ENCODE measurements around the gene FCER1G. TPM values are rescaled to one million over a fixed set of nuclear protein-coding genes. Genes with fewer than 3 reads are reported as not detected.
"Not testable (repeated sequence)": the region's sequence is repeated elsewhere in the genome, so short reads cannot be mapped to it uniquely, and the experiment has no call there.

The FCER1G gene
- total RNA-seq, 2 experiments from 2014 or later: 18.9 to 22.1 TPM

DNA sequence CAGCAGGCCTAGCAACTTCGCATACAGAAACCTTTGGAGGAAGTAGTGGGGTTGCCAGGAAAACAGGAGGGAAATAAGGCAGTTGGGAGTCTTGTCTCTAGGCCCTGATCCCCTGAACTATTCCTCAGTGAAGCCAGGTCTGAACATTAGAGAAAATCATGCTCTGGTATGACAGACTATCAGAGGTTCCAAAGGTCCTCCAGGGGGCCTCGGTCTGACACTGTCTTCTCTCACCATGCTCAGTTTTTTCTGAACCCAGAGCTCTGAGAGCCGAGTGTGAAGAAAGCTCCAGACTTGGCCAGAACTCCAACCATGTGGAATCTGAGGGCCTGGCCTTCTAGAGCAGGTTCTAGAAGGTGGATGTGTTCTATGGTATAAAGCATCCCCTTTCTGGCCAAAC lies 14.8 kb downstream of the FCER1G start:
- H3K4me1 Mint-ChIP-seq: peaks cover 24% of the 10 kb centered on the region
- no peak for ATAC-seq (ENCODE audit: low read depth)
- H3K27me3 Mint-ChIP-seq: no peaks in the 10 kb centered on the region
- no peak for DNase-seq
- no peak overlapping the region for H3K4me3 Mint-ChIP-seq
- H3K9me3 Mint-ChIP-seq: no peaks in the 10 kb centered on the region
- no peak overlapping the region for H3K27ac Mint-ChIP-seq
- H3K36me3 Mint-ChIP-seq: peaks cover 3% of the 10 kb centered on the region
- POLR2A ChIA-PET: interaction anchor here (0.9 to 1.3 kb wide), 3 partner anchors 28 to 76 kb away, joined by 3 to 4 read pairs (median 4); partner anchors contain the start of gene NDUFS2

GRCh38 chr1:161230762-161231161 lies 15.7 kb downstream of the FCER1G start:
- ATAC-seq (ENCODE audit: low read depth) (no peak), DNase-seq (no peak)
- POLR2A ChIA-PET: interaction anchor here (0.7 to 1.1 kb wide), 5 partner anchors 12 to 75 kb away, joined by 3 to 4 read pairs (median 3); partner anchors contain the start of gene NDUFS2
- no peak overlapping the region for H3K4me3 Mint-ChIP-seq
- peaks cover 19% of the 10 kb centered on the region for H3K4me1 Mint-ChIP-seq
- H3K9me3 Mint-ChIP-seq: no peaks in the 10 kb centered on the region
- no peaks in the 10 kb centered on the region for H3K27me3 Mint-ChIP-seq
- peaks cover 3% of the 10 kb centered on the region for H3K36me3 Mint-ChIP-seq
- no peak overlapping the region for H3K27ac Mint-ChIP-seq

GRCh38 chr1:161233102-161233501 lies 18.0 kb downstream of the FCER1G start:
- Mint-ChIP-seq H3K36me3 (peaks cover 3% of the 10 kb centered on the region), H3K9me3 (no peaks in the 10 kb centered on the region), H3K4me3 (no peak overlapping the region), H3K27ac (no peak overlapping the region), H3K27me3 (no peaks in the 10 kb centered on the region), H3K4me1 (peaks cover 3% of the 10 kb centered on the region)
- DNase-seq: no peak
- POLR2A ChIA-PET: interaction anchor here (0.6 kb wide), 1 partner anchor 840 kb away, joined by 3 read pairs; no protein-coding TSS in a partner anchor
- ATAC-seq (ENCODE audit: low read depth): no peak

DNA sequence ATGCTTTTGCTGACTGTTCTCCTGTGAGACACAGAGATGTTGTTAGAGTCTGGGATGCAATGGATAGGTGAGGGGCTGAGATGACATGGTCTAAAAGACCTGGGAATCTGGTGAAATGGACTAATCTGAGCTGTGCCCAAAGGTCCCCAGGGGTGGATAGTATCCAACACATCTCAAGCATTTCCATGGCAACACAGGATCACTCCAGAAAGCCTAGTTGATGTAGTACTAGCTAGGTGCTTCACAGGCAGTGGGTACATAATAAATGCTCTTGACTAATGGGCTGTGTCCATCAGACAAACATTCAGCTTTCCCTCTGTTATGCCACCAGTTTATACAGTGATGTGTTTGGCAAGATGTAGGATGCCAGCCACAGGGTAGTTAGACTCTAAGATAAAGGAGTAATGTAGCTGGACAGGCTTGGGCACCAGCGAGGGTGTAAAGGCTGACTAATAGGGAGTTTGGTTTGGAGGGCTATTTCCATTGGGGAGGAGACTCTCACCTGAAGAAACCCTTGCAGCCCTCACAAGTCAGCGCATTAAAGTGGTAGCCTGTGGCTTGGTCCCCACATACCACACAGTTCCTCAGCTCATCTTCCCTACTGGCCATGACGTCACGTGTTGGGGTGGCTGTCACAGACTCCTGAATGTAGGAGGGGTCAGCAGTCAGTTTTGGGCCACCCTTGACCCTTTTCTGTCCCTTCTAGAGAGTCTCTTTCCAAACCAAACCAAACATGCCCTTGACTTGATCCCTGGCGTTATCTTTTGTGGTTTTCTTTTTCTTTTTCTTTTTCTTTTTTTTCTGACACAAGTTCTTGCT lies 21.1 kb downstream of the FCER1G start:
- POLR2A ChIA-PET: interaction anchor here (0.6 kb wide), 2 partner anchors 11 to 145 kb away, joined by 5 to 6 read pairs; no protein-coding TSS in a partner anchor
- H3K4me1 Mint-ChIP-seq: no peaks in the 10 kb centered on the region
- DNase-seq (no peak), ATAC-seq (ENCODE audit: low read depth) (no peak)
- peaks cover 7% of the 10 kb centered on the region for H3K27me3 Mint-ChIP-seq
- no peak overlapping the region for H3K27ac Mint-ChIP-seq
- H3K4me3 Mint-ChIP-seq: no peak overlapping the region
- no peaks in the 10 kb centered on the region for H3K36me3 Mint-ChIP-seq
- no peaks in the 10 kb centered on the region for H3K9me3 Mint-ChIP-seq

DNA sequence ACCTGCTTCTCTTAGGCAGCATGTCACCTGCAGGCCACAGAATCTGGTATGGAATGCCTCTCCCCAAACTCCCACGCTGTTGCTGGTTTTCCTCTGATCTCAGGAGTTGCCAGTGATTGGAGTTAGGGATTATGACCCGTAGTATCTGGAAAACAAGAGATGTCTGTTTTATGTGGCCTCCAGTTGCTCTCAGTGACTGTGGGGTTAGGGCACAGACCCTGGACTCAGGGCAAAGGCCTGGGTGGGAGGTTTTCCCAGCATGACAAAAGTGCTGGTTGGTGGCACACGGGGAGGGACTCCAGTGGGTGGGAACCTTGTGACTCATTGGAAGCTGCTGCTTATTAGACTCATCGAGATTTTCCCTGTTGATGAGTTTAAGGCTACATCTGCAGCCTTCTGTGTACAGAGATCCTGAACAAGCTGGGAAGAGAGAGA lies 23.0 kb downstream of the FCER1G start, which contains the start of gene NR1I3:
TSS of gene NR1I3 (minus strand) at position 165 of the 435 bp plus-strand sequence. CDS start 1,638 bp downstream, outside the sequence.
- Mint-ChIP-seq H3K36me3 (no peaks in the 10 kb centered on the region), H3K9me3 (no peaks in the 10 kb centered on the region), H3K27ac (no peak within 1 kb of the TSS), H3K27me3 (peaks cover 9% of the 10 kb centered on the region), H3K4me1 (no peaks in the 10 kb centered on the region), H3K4me3 (no peak within 1 kb of the TSS)
- DNase-seq: no peak
- ATAC-seq (ENCODE audit: low read depth): no peak
- POLR2A ChIA-PET: no interaction called here

DNA sequence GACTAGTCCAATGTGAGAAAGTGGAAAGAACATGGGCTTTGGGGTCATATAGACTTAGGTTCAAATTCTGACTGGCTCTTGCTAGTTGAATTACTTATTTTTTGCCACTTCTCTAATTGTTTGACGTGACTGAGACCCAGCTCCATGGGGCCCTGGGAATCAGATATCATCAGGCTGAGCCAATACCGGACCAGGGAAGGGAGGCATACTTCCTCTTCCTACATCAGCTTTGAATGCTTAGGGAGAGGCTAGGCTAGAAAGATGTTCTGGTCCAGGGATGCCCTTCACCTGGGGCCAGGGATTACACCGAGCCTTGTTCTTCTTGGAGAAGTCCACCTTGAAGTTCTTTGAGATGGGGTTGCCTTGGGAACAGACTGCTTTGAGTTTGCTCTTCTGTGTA lies 26.6 kb downstream of the FCER1G start:
- Mint-ChIP-seq H3K36me3 (no peaks in the 10 kb centered on the region), H3K27ac (no peak overlapping the region), H3K27me3 (peaks cover 9% of the 10 kb centered on the region), H3K4me1 (no peaks in the 10 kb centered on the region), H3K4me3 (no peak overlapping the region), H3K9me3 (no peaks in the 10 kb centered on the region)
- DNase-seq (no peak), ATAC-seq (ENCODE audit: low read depth) (no peak)
- POLR2A ChIA-PET: no interaction called here

DNA sequence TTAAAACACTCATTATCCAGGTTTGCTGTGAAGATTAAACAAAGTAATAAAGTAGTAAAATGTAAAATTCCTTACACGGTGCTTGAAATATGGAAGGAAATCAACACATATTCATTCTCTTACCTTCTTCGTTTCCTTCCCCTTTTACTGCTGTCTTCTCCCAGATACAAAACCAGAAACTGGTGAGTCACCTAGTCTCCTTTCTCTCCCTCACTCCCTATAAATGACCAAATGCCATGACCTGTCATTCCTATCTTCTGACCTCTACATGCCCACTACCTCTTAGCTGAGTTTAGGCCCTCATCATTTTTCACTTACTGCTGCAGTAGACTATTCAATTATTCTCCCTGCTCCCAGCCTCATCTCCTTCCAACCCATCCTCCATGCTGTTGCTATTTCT lies 27.2 kb downstream of the FCER1G start:
- Mint-ChIP-seq H3K27ac (no peak overlapping the region), H3K4me1 (no peaks in the 10 kb centered on the region), H3K9me3 (no peaks in the 10 kb centered on the region), H3K4me3 (no peak overlapping the region), H3K27me3 (peaks cover 9% of the 10 kb centered on the region), H3K36me3 (no peaks in the 10 kb centered on the region)
- POLR2A ChIA-PET: interaction anchor here (0.6 to 0.7 kb wide), 2 partner anchors 11 to 26 kb away, joined by 3 to 4 read pairs; no protein-coding TSS in a partner anchor
- ATAC-seq (ENCODE audit: low read depth): no peak
- DNase-seq: no peak

DNA sequence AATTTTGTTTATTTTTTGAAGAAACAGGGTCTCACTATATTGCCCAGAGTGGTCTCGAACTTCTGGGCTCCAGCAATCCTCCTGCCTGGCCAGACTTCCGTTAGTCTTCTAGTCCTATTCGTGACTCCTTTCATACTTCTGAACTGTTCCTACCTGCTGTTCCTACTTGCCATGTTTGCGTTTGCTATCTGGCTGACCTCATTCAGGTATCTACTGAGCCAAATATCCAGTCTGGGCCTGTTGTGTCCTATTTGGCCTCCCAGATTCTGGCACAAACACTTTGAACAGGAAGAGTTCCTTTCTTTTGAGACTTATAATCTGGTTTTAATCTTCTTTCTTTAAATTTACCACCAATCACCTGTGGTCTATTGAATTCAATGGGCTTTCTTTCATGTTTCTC lies 29.8 kb downstream of the FCER1G start:
- Mint-ChIP-seq H3K4me3 (no peak overlapping the region), H3K27ac (no peak overlapping the region), H3K9me3 (peaks cover 1% of the 10 kb centered on the region), H3K27me3 (peaks cover 7% of the 10 kb centered on the region), H3K4me1 (no peaks in the 10 kb centered on the region), H3K36me3 (no peaks in the 10 kb centered on the region)
- POLR2A ChIA-PET: no interaction called here
- DNase-seq: no peak
- ATAC-seq (ENCODE audit: low read depth): no peak

- H3K9me3 Mint-ChIP-seq; H3K36me3 Mint-ChIP-seq; H3K27ac Mint-ChIP-seq; H3K4me1 Mint-ChIP-seq; H3K27me3 Mint-ChIP-seq; DNase-seq; H3K4me3 Mint-ChIP-seq; POLR2A ChIA-PET; ATAC-seq (ENCODE audit: low read depth): not testable (repeated sequence)
These were observed 35.0 kb downstream of the FCER1G start for GRCh38 chr1:161250100-161250499.

DNA sequence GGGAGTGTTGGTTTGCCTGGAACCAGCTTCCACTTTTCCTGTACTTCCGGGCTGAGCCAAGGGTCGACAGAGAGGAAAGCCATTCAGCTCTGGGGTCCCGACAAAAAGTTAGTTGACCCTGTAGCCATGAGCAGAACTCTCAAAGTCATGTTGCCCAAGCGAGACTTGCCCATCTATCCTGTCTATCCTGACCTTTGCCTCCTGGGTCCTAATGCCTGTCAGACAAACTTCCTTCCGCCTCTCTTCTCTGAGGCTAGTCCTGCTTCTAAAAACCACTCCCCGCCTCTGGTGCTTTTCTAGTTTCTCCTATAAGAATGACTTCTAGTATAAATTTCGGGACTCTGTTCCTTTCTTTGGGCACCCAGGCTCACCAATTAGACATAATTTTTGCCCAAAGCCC lies 35.7 kb downstream of the FCER1G start:
- H3K36me3 Mint-ChIP-seq: peaks cover 2% of the 10 kb centered on the region
- DNase-seq: no peak
- POLR2A ChIA-PET: no interaction called here
- ATAC-seq (ENCODE audit: low read depth): no peak
- peaks cover 3% of the 10 kb centered on the region for H3K9me3 Mint-ChIP-seq
- H3K27ac Mint-ChIP-seq: no peak overlapping the region
- no peaks in the 10 kb centered on the region for H3K4me1 Mint-ChIP-seq
- no peaks in the 10 kb centered on the region for H3K27me3 Mint-ChIP-seq
- no peak overlapping the region for H3K4me3 Mint-ChIP-seq

- Mint-ChIP-seq H3K4me3 (no peak overlapping the region), H3K9me3 (peaks cover 3% of the 10 kb centered on the region), H3K36me3 (peaks cover 2% of the 10 kb centered on the region), H3K27me3 (peaks cover 2% of the 10 kb centered on the region), H3K4me1 (no peaks in the 10 kb centered on the region), H3K27ac (no peak overlapping the region)
- DNase-seq: no peak
- POLR2A ChIA-PET: no interaction called here
- no peak for ATAC-seq (ENCODE audit: low read depth)
These were observed 36.5 kb downstream of the FCER1G start for GRCh38 chr1:161251579-161251978.

DNA sequence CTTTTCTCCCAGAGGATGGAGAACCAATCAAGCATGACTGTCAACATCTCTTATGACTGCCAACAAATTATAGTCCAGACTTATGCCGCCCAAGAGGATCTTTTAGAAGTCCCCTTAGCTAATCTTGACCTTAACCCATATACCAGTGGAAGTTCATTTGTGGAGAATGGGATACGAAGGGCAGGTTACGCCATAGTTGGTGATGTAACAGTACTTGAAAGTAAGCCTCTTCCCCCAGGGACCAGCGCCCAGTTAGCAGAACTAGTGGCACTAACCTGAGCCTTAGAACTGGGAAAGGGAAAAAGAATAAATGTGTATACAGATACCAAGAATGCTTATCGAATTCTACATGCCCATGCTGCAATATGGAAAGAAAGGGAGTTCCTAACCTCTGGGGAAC lies 40.2 kb downstream of the FCER1G start:
- H3K36me3 Mint-ChIP-seq; H3K27ac Mint-ChIP-seq; H3K4me3 Mint-ChIP-seq; DNase-seq; H3K9me3 Mint-ChIP-seq; ATAC-seq (ENCODE audit: low read depth); POLR2A ChIA-PET: not testable (repeated sequence)
- peaks cover 12% of the 10 kb centered on the region for H3K4me1 Mint-ChIP-seq
- peaks cover 30% of the 10 kb centered on the region for H3K27me3 Mint-ChIP-seq

GRCh38 chr1:161255955-161256520 lies 40.9 kb downstream of the FCER1G start:
- H3K27ac Mint-ChIP-seq; H3K9me3 Mint-ChIP-seq; H3K36me3 Mint-ChIP-seq; DNase-seq; H3K4me3 Mint-ChIP-seq; POLR2A ChIA-PET; ATAC-seq (ENCODE audit: low read depth): not testable (repeated sequence)
- Mint-ChIP-seq H3K27me3 (peaks cover 37% of the 10 kb centered on the region), H3K4me1 (peaks cover 13% of the 10 kb centered on the region)

DNA sequence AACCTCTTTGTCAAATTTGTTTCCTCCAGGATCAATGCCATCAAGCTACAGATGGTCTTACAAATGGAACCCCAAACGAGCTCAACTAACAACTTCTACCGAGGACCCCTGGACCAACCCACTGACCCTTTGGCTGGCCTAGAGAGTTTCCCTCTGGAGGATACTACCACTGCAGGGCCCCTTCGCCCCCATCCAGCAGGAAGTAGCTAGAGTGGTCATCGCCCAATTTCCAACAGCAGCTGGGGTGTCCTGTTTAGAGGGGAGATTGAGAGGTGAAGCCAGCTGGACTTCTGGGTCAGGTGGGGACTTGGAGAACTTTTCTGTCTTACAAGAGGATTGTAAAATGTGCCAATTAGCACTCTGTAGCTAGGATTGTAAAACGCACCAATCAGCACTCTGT lies 42.0 kb downstream of the FCER1G start:
- POLR2A ChIA-PET: interaction anchor here (1.2 kb wide), 1 partner anchor 26 kb away, joined by 3 read pairs; no protein-coding TSS in a partner anchor
- H3K36me3 Mint-ChIP-seq; H3K27ac Mint-ChIP-seq; H3K4me3 Mint-ChIP-seq; H3K9me3 Mint-ChIP-seq; ATAC-seq (ENCODE audit: low read depth); DNase-seq: not testable (repeated sequence)
- Mint-ChIP-seq H3K27me3 (peaks cover 47% of the 10 kb centered on the region), H3K4me1 (peaks cover 13% of the 10 kb centered on the region)
